GM12891 (cell line): ENCODE measurements around the gene PIBF1.
"Not testable (repeated sequence)": the region's sequence is repeated elsewhere in the genome, so short reads cannot be mapped to it uniquely, and the experiment has no call there.

Experiments used
- POLR2A ChIP-seq: IDR thresholded peaks from 2 replicates; pipeline ENCODE4 v1.6.1; 2011; ENCODE audit warnings: low read depth, low read length, control low read depth
- POLR2AphosphoS5 ChIP-seq: IDR thresholded peaks from 2 replicates; pipeline ENCODE4 v1.6.1; 2011; ENCODE audit warnings: low read depth, low read length, control low read depth
- SPI1 ChIP-seq: IDR thresholded peaks from 2 replicates; pipeline ENCODE4 v1.6.1; 2011; ENCODE audit warnings: low read depth, low read length, control low read depth
- TAF1 ChIP-seq: IDR thresholded peaks from 2 replicates; pipeline ENCODE4 v1.6.1; 2011; ENCODE audit warnings: low read depth, low read length, control low read depth

- not testable (repeated sequence) for TF ChIP-seq POLR2A, POLR2AphosphoS5, SPI1, TAF1
Observed at GRCh38 chr13:72901546-72901945, 119.6 kb downstream of the PIBF1 start.
